Erythroblast (primary cell): ENCODE data around the gene TBRG4.

ENCODE experiments used
- GATA1 ChIP-seq: IDR thresholded peaks from 2 replicates; pipeline ENCODE4 v1.6.1; 2011; ENCODE audit warnings: low read depth, mild to moderate bottlenecking, control low read depth, low read length, moderate library complexity
- POLR2A ChIP-seq: IDR thresholded peaks from 2 replicates; pipeline ENCODE4 v1.6.1; 2011; ENCODE audit warnings: mild to moderate bottlenecking, low read length

GRCh38 chr7:45111298-45112223 is at the start of gene TBRG4:
- TF ChIP-seq POLR2A = peak; percentile 99
- no peak for TF ChIP-seq GATA1
